Cardiac muscle cell (in vitro differentiated cells and primary cell): ENCODE measurements around the gene RPL12. TPM values are rescaled to one million over a fixed set of nuclear protein-coding genes. Genes with fewer than 3 reads are reported as not detected.
A peak's percentile ranks its signal among the peaks of the same experiment; 100 is the strongest.

Experiments
- DNase-seq, 2 donors: peaks; one replicate each; pipeline versions ENCODE4 v3.0.0 to v3.0.0-alpha.2; 2010 to 2017; ENCODE audit warnings: low read depth in 1 of 2, low spot score in 1 of 2
- H3K27ac ChIP-seq: fragments of 200-600 bp; sonication (generic); 2 replicates; pipeline ENCODE4 v1.5.1; 2016
- H3K27me3 ChIP-seq: fragments of 200-600 bp; sonication (generic); 2 replicates; pipeline ENCODE4 v1.6.0; 2016; ENCODE audit warnings: control low read depth
- H3K36me3 ChIP-seq: fragments of 200-600 bp; sonication (generic); 2 replicates; pipeline ENCODE4 v1.5.1; 2016; ENCODE audit warnings: control low read depth
- H3K4me1 ChIP-seq: fragments of 200-600 bp; sonication (generic); 2 replicates; pipeline ENCODE4 v1.8.1; 2017; ENCODE audit warnings: low read depth, mild to moderate bottlenecking, mixed run types
- H3K4me3 ChIP-seq: fragments of 200-600 bp; sonication (generic); 2 replicates; pipeline ENCODE4 v1.5.1; 2016; ENCODE audit warnings: mild to moderate bottlenecking
- H3K9me3 ChIP-seq: fragments of 200-600 bp; sonication (generic); 2 replicates; pipeline ENCODE4 v1.5.1; 2017; ENCODE audit warnings: low read depth, mild to moderate bottlenecking, control low read depth
- CTCF ChIP-seq: IDR thresholded peaks from 2 replicates; pipeline ENCODE4 v1.5.1; 2012; ENCODE audit warnings: low read depth, mild to moderate bottlenecking, low read length
- polyA plus RNA-seq: library from polyadenylated mRNA; unstranded; fragments of >200 nt; fragmentation: Nextera tagmentation; extraction: Ambion mirVana; gene quantifications from 2 replicates; pipeline ENCODE4 v1.2.1, GENCODE V29; 2016
- total RNA-seq: library from RNA; depleted of rRNA; stranded (reverse); fragments of >200 nt; gene quantifications from 2 replicates; pipeline ENCODE4 v1.2.3, GENCODE V29; 2016

The RPL12 gene
- total and polyA plus RNA-seq, 2 experiments from 2014 or later, result 335 to 1,318 TPM

GRCh38 chr9:127457191-127457878 lies 6.1 kb upstream of the RPL12 start:
- no peak for DNase-seq
- Histone ChIP-seq H3K9me3 (no peaks in the 10 kb centered on the region), H3K27ac (no peak overlapping the region), H3K4me3 (no peak overlapping the region), H3K4me1 (peaks cover 4% of the 10 kb centered on the region), H3K36me3 (peaks cover 23% of the 10 kb centered on the region), H3K27me3 (no peaks in the 10 kb centered on the region)
- TF ChIP-seq CTCF, result no peak

- DNase-seq, result no peak
- TF ChIP-seq CTCF, result peak; percentile 18
These were observed 4.3 kb upstream of the RPL12 start for GRCh38 chr9:127455324-127455992.

GRCh38 chr9:127452691-127453090 lies 1.5 kb upstream of the RPL12 start:
- H3K4me1 ChIP-seq, result peaks cover 22% of the 10 kb centered on the region
- no peak overlapping the region for H3K27ac ChIP-seq
- peaks cover 16% of the 10 kb centered on the region for H3K36me3 ChIP-seq
- H3K4me3 ChIP-seq, result peak overlapping the region; percentile 97
- peak; percentile 57 to 73 for DNase-seq
- H3K9me3 ChIP-seq, result no peaks in the 10 kb centered on the region
- TF ChIP-seq CTCF, result no peak
- H3K27me3 ChIP-seq, result no peaks in the 10 kb centered on the region

More at GRCh38 chr9:127455324-127455992, 4.3 kb upstream of the RPL12 start:
- H3K27ac ChIP-seq, result no peak overlapping the region
- peaks cover 12% of the 10 kb centered on the region for H3K36me3 ChIP-seq
- H3K4me1 ChIP-seq, result peaks cover 7% of the 10 kb centered on the region
- no peak overlapping the region for H3K4me3 ChIP-seq
- H3K27me3 ChIP-seq, result no peaks in the 10 kb centered on the region
- H3K9me3 ChIP-seq, result no peaks in the 10 kb centered on the region

- Histone ChIP-seq H3K9me3 (no peaks in the 10 kb centered on the region), H3K36me3 (peaks cover 23% of the 10 kb centered on the region), H3K27me3 (no peaks in the 10 kb centered on the region), H3K4me1 (peaks cover 22% of the 10 kb centered on the region), H3K4me3 (peak overlapping the region; percentile 97), H3K27ac (peak overlapping the region; percentile 80)
- peak; percentile 48 to 57 for DNase-seq
- TF ChIP-seq CTCF, result no peak
These were observed 851 bp upstream of the RPL12 start for GRCh38 chr9:127451858-127452656.

GRCh38 chr9:127451608-127451857 lies 327 bp upstream of the RPL12 start:
- DNase-seq, result no peak
- H3K27ac ChIP-seq, result peak overlapping the region; percentile 80
- peaks cover 27% of the 10 kb centered on the region for H3K36me3 ChIP-seq
- H3K4me1 ChIP-seq, result peaks cover 22% of the 10 kb centered on the region
- H3K4me3 ChIP-seq, result peak overlapping the region; percentile 97
- TF ChIP-seq CTCF, result no peak
- no peaks in the 10 kb centered on the region for H3K27me3 ChIP-seq
- no peaks in the 10 kb centered on the region for H3K9me3 ChIP-seq
